OCI-LY1 (cell line): ENCODE data around the gene LIPC.

ENCODE experiments used
- EZH2 ChIP-seq: fragments of 200-600 bp; sonication (generic), shearing (Covaris generic); IDR thresholded peaks from 2 replicates; pipeline ENCODE4 v1.8.0; 2017; ENCODE audit warnings: borderline replicate concordance, mixed run types, mild to moderate bottlenecking, antibody characterized with exemption, low read length, moderate library complexity, mixed read lengths
- TF ChIP-seq, protein P1 (sequence below): fragments of 200-600 bp; sonication (generic), shearing (Covaris generic); IDR thresholded peaks from 2 replicates; pipeline ENCODE4 v1.5.1; 2017; ENCODE audit warnings: mild to moderate bottlenecking, antibody characterized with exemption, low read length, moderate library complexity, mixed read lengths

DNA sequence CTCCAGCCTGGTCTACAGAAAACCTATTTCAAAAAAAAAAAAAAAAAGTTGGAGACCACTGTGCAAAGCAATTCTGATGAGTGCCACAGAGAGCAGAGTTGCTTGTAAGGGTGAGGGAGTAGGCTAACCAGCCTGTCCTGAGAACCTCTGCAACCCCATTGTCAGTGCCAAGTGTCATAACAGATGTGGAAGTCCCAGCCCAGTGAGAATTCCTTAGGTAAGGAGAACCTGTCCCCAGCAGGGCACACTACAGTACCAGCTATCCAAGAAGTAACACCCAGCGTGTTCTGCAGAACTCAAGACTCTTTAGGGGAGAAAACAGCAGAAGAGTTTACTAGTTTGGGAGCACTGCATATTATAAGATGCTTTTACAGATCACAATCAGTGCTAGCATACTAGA, 156.3 kb downstream of the LIPC start:
- TF ChIP-seq, protein P1, sequence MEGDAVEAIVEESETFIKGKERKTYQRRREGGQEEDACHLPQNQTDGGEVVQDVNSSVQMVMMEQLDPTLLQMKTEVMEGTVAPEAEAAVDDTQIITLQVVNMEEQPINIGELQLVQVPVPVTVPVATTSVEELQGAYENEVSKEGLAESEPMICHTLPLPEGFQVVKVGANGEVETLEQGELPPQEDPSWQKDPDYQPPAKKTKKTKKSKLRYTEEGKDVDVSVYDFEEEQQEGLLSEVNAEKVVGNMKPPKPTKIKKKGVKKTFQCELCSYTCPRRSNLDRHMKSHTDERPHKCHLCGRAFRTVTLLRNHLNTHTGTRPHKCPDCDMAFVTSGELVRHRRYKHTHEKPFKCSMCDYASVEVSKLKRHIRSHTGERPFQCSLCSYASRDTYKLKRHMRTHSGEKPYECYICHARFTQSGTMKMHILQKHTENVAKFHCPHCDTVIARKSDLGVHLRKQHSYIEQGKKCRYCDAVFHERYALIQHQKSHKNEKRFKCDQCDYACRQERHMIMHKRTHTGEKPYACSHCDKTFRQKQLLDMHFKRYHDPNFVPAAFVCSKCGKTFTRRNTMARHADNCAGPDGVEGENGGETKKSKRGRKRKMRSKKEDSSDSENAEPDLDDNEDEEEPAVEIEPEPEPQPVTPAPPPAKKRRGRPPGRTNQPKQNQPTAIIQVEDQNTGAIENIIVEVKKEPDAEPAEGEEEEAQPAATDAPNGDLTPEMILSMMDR, result no peak
- no peak for TF ChIP-seq EZH2
